ENCODE measurements around the gene SLC38A4.

GRCh38 chr12:46832130-46832704 is 6.4 kb upstream of the SLC38A4 start:
- TF ChIP-seq SIN3A (IDR thresholded peaks at IDR 0.05; ENCODE audit: borderline replicate concordance, insufficient read depth, low read length) (no peak), TAF1 (IDR thresholded peaks at IDR 0.05; ENCODE audit: borderline replicate concordance, insufficient read depth, low read length) (no peak), POLR2AphosphoS5 (IDR thresholded peaks at IDR 0.05; ENCODE audit: low read depth, low read length) (no peak)

Data from PFSK-1 (cell line).